WTC11 (cell line): ENCODE data around the gene ATP5F1D. TPM values are rescaled to one million over a fixed set of nuclear protein-coding genes. Genes with fewer than 3 reads are reported as not detected.

ENCODE experiments used
- AFF4 ChIP-seq: sonication (generic); formaldehyde crosslinking; IDR thresholded peaks from 2 replicates; pipeline ENCODE4 v1.8.1; 2023; ENCODE audit warnings: mild to moderate bottlenecking, missing genetic modification reagents, borderline replicate concordance
- ARID4B ChIP-seq: sonication (generic); formaldehyde crosslinking; IDR thresholded peaks from 2 replicates; pipeline ENCODE4 v1.8.0; 2023; ENCODE audit warnings: missing genetic modification reagents, mild to moderate bottlenecking, borderline replicate concordance
- GRHL2 ChIP-seq: fragments of 250-450 bp; sonication (Bioruptor Pico); IDR thresholded peaks from 2 replicates; pipeline ENCODE4 v1.8.0; 2022; ENCODE audit warnings: mild to moderate bottlenecking, moderate library complexity; ENCODE audit not compliant: insufficient replicate concordance, severe bottlenecking
- HMGXB4 ChIP-seq: sonication (generic); formaldehyde crosslinking; IDR thresholded peaks from 2 replicates; pipeline ENCODE4 v1.8.1; 2023; ENCODE audit warnings: mild to moderate bottlenecking, moderate library complexity, missing genetic modification reagents
- JUN ChIP-seq: sonication (generic); formaldehyde crosslinking; IDR thresholded peaks from 2 replicates; pipeline ENCODE4 v1.8.0; 2023; ENCODE audit warnings: mild to moderate bottlenecking, missing genetic modification reagents
- SMAD3 ChIP-seq: sonication (generic); formaldehyde crosslinking; IDR thresholded peaks from 2 replicates; pipeline ENCODE4 v1.8.0; 2022; ENCODE audit warnings: missing genetic modification reagents, mild to moderate bottlenecking, borderline replicate concordance
- TEAD4 ChIP-seq: sonication (generic); formaldehyde crosslinking; IDR thresholded peaks from 2 replicates; pipeline ENCODE4 v1.8.0; 2022; ENCODE audit warnings: mild to moderate bottlenecking, missing genetic modification reagents
- USF1 ChIP-seq: sonication (generic); formaldehyde crosslinking; IDR thresholded peaks from 2 replicates; pipeline ENCODE4 v1.8.0; 2022; ENCODE audit warnings: mild to moderate bottlenecking, missing genetic modification reagents
- ZBTB21 ChIP-seq: sonication (generic); formaldehyde crosslinking; IDR thresholded peaks from 2 replicates; pipeline ENCODE4 v1.8.1; 2023; ENCODE audit warnings: mild to moderate bottlenecking, missing genetic modification reagents, borderline replicate concordance
- ZNF121 ChIP-seq: sonication (generic); formaldehyde crosslinking; IDR thresholded peaks from 2 replicates; pipeline ENCODE4 v1.8.0; 2023; ENCODE audit warnings: missing genetic modification reagents
- ZNF512 ChIP-seq: sonication (generic); formaldehyde crosslinking; IDR thresholded peaks from 2 replicates; pipeline ENCODE4 v1.8.1; 2022; ENCODE audit warnings: missing genetic modification reagents, borderline replicate concordance
- ZNF532 ChIP-seq: fragments of 250-450 bp; sonication (Bioruptor Pico); IDR thresholded peaks from 2 replicates; pipeline ENCODE4 v1.9.0; 2021; ENCODE audit warnings: mild to moderate bottlenecking, borderline replicate concordance
- total RNA-seq: library from RNA; stranded (reverse); gene quantifications from 3 replicates; pipeline ENCODE4 v1.2.3, GENCODE V29; 2021

The ATP5F1D gene
- total RNA-seq, 1 experiment from 2014 or later: 277 TPM

- TF ChIP-seq ZNF121 (CRISPR knock-in tag) (no peak), TEAD4 (CRISPR knock-in tag) (no peak), JUN (CRISPR knock-in tag) (no peak), GRHL2 (CRISPR knock-in tag) (no peak), USF1 (CRISPR knock-in tag) (no peak), ZNF512 (CRISPR knock-in tag) (no peak), ZNF532 (CRISPR knock-in tag) (no peak), ARID4B (CRISPR knock-in tag) (no peak), HMGXB4 (no peak; the same call in 1 of the 2 replicates), AFF4 (CRISPR knock-in tag) (no peak), ZBTB21 (CRISPR knock-in tag) (no peak), SMAD3 (CRISPR knock-in tag) (no peak)
Measured at GRCh38 chr19:1221904-1222255, 19.7 kb upstream of the ATP5F1D start (continued).
